GM19468 (cell line): ENCODE data around the gene SH3RF3.

ENCODE experiments used
- ATAC-seq: cut with Tn5 transposase; IDR thresholded peaks from one replicate; pipeline ENCODE4 v1.9.1; 2021; ENCODE audit warnings: mild to moderate bottlenecking, moderate library complexity, moderate number of reproducible peaks; ENCODE audit not compliant: unreplicated experiment; ENCODE audit errors: extremely low read depth

The SH3RF3 gene

DNA sequence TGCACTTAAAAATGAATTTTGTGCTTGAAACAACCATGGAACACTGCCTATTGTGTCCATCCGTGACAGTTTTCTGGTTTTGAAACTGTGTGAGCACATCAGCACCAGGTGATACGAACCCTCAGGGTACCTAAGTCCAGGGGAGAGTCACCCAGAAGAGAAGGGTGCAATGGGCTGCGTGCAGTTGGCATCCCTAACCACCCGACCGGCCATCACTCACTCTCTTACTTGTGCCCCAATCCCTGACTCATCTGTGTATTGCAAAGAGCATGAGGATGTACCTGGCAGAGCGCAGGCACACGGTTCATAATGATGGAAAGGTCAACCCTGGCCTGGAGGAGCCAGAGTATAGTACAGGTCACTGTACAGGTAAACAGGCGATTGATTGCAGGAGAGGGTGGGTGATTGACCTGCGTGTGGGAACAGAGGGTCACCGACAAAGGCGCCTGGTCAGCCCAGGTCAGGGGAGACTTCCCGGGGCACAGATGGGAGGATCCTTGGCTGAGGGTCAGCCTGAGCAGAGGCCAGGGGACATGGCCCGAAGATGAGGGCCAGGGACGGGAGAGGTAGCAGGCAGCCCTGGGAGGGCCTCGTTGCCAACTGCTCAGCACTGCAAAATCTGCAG is 324.5 kb downstream of the SH3RF3 start:
- ATAC-seq: no peak

DNA sequence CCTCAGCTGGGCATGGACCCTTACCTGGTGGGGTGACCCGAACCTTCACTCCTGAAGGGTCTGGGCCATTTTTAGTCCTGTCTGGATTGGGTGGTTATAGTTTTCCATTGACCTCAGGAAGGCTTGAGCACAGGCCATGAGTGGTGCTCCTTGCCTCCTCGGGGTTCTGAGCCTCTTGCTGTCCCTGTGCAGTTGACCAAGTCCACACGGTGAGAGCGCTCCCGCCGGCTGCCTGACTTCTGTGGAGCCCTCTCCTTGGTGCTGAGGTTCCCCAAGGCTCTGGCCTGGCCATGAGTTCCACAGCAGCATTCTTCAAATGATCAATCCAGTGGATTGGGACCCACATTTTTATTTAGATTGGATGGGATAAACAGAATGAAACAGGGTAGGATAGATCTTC is 325.3 kb downstream of the SH3RF3 start:
- no peak for ATAC-seq

DNA sequence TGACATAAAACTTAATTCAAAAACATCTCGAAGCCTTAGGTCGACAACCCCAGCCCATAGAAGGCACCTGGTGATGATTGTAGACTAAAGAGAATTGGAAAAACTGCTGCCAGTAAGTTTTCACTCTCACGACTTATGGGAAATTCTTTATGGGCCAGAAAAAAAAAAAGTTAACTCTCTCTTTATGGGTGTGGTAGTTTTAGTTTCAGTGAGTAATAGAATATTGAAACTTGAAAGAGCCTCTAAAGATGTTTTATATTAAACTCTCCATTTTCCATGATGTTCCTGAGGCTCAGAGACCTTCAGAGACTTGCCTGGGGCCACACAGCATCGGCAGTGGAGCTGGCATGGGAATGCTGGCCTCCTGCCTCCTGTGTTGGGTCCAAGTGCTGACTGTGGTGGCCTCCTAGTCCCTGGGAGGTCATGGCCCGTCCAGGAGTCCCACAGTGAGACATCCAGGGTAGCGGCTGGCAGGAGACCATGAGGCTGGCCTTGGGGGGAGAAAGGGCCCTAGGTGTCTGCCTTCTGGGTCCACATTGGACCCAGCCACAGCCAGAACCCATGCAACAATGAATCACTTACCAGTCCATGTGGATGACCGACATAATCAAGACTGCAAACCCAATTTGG is 325.9 kb downstream of the SH3RF3 start:
- ATAC-seq: no peak

DNA sequence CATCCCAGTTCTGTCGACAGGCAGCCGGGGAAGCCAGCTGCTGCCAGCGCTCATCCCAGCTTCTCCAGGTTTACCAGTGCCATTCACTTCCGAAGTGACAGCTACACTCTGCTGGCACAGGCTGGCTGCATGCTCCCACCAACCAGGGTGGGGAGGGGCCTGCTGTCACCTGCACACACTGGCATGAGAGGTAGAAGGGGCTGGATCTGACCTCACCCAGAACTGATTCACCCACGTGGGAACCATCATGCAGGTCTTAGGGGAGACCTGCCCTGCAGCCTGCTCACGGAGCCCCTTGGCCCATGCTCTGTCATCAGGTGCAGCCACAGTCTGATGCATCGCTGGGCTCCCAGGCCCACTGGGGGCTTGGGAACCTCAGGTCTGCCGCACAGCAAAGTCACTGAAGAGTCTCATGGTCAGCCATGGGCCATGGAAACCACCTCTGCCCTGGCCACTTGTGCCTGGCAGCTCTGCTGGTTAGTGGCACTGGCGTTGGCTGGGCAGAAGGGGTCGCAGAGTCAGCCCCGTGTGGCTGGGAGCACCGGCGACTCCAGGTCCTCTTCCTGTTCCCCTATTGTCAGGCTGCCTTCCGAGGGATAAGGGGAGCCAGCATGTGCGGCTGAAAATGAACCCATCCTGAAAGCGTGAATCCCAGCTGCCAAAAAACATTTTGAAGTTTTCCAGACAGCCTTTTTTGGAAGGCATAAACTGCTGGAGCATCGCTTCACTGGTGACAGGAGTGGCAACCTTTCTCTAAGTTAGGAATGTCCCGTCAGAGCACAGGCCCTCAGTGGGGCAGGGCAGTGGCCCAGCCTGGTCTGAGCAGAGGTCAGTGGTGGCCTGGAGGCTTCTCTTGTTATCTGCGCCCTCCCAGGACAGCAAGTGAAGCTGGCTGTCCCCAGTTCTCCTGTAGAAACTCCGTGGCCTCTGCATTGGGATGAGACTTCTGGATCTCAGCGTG is 327.0 kb downstream of the SH3RF3 start:
- ATAC-seq: no peak

DNA sequence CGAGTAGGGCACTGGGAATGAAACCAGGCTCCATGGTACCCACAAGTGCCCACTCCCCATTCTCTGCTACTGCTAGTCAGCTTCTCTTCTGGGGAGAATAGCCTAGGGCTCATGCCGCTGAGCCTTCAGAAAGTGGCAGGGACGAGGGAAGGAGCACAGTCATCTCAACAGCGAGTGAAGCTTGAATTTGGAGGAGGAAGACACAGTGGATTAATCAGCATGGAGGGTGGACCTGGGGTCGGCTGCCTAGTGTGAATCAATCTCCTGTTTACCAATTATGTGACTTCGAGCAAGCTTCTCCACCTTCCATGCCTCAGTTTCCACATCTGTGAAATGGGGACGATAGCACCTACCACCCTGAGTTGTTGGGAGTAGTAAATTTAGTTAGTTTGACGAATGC is 327.8 kb downstream of the SH3RF3 start:
- ATAC-seq: no peak

DNA sequence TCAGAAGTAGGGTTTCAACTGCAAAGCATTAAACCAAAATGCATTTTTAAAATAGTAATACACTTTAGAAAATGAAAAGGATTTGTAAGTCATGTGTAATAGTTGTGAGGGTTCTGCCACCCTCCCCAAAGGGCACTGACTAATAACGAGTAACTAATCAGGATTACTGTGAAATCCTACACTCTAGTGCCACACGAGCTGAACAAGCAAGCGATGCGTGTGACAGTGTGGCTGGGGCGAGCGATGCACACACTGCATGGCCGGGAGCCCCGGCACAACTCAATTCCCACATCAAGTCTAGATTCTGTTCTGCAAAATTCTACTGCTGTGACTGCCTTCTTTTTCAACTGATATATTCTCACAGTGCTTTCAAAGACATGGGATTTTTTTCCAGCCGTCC is 328.4 kb downstream of the SH3RF3 start:
- ATAC-seq: no peak

DNA sequence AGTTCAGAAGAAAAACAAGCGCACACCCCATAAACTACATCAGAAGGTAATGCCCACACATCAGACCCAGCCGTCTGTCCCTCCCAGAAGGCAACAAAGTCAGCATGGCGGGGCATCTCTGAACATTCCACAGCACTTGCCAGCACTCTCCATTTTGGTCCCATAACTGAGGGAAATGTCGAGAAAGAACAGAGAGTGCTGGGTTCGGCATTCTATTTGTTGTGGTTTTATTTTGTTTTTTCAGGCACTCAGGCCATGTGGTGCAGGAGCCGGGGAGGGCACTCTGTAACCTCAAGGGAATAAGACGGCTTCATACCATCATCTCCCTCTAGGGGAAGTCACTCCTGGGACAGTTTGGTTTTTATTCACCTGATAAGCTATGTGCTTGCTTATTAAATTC is 328.8 kb downstream of the SH3RF3 start:
- no peak for ATAC-seq

DNA sequence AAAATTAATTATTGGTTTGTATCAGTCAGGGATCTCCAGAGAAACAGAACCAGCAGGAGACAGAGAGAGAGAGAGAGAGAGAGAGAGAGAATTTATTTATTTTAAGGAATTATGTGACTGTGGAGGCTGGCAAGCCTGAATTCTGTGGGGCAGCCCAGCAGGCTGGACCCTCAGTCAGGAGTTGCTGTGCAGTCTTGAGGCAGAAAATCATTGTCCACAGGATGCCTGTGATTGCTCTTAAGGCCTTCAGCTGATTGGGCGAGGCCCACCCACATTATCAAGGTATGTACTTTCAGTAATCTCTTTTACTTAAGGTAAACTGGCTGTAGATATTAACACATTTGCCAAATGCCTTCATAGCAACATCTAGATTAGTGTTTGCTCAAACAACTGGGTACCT is 329.5 kb downstream of the SH3RF3 start:
- ATAC-seq: no peak

DNA sequence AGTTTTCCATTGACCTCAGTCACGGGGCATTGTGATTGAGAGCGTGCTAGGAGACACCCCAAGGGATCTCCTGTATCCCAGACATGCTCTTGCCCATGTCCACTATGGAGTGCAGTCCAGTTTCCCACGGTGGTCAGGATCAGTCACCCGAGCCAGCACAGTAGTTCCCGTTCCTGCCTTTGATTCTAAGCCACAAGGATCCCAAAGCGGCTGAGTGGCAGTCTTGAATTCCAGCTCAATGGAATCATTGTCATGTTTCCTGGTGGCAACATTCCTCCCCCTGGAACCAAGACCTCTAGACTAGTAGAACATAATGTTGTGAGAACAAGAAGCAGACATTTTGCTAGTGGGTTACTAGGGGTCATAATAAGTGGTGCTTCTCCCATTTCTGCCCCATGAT is 330.5 kb downstream of the SH3RF3 start:
- no peak for ATAC-seq

DNA sequence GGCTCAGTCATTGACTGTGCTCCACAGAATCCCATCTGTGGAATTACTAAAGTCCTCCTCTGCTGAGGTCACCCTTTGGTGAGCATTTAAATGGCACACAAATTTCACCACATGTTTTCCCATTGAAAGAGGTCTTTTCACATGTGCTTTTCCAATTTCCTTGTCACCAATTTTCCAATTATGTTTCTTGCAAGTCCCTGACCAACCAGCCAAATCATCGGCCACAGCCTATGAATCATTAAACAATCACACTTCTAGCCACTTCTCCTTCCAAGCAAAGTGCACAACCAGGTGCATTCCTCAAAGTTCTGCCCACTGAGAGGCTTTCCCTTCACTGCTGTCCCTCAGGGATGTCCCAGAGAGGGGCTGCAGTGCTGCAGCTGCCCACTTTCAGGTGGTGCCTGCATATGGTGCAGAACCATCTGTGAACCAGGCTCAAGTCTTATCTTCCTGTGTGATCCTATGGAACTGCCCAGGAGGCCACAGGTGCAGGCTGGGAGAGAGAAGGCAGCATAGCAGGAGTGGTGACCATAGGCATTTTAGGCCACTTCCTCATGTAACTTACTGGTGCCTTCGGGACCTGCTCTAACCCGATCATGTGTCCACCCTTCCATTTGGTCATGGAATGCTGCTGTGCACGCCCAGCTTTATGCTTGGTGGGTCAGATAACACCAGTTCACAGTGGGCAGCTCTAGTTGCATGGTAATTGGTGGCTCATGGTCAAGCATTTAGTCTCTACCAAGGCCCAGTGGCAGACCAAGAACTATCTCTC is 331.7 kb downstream of the SH3RF3 start:
- ATAC-seq: no peak

DNA sequence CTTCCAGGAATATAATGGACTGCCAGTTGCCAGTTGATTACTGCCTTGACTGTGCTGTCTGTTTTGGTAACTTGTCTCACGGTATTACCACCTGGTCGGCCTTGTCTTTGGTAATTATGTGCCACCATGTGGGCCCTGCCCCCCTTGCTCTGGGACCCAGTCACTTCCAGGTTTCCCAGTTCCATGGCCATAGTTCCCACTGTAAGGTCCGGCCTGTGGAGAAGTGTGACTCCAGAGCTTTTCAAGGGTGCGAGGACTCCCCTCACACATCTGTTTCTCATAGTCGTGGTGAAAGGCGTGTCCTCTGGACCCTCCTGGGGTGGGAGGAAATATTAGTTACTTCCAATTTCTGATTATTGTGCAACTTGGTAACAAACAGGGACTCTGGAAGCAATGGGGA is 334.2 kb downstream of the SH3RF3 start:
- no peak for ATAC-seq

DNA sequence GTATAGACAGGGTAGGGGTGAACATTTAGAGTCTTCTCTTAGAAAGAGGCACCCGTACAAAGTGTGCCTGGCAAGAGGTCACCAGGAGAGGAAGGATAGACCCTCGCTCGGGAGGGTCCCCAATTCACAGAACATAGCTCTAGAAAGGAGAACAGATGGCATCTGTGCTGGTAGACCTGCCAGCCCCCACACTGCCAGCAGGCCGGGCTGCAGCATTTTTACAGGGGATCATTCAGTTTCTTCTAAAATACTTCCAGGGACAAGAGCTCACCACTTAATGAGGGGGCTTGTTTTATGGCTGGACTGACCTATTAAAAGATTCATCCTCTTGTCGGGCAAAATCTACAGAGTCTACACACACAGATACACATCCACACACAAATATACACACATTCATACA is 334.9 kb downstream of the SH3RF3 start:
- no peak for ATAC-seq

DNA sequence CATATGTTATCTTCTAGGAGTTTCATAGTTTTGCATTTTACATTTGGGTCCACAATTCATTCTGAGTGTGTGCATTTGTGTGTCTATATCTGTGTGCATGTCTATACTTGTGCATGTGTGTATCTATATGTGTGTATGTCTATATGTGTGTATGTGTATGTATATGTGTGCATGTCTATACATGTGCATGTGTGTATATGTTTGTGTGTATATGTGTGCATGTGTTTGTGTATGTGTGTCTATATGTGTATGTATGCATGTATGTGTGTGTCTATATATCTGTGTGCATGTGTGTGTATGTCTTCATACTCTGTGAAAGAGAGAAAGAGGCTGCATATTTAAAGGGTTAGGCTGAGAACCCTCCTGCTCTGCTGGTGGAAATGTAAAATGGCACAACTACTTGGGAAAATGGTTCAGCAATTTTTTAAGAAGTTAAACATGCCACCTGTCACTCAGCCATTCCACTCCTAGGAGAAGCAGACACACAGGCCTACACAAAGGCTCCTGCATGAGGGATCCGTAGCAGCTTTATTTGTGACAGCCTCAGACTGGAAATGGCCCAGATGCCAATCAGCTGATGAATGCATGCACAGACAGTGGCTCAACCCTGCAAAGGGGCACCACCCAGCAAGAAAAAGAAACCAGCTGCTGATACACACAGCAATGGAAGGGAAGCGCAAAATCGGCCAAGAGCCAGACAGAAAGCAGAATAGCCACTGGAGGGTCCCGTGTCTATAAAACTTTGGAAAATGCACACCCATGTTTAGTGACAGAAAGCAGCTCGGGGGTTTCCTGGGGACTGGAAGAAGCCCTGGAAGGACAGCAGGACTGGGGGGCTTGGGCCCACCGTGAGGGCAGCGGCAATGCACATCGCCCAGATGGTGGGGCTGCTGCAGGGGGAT is 337.9 kb downstream of the SH3RF3 start:
- no peak for ATAC-seq

DNA sequence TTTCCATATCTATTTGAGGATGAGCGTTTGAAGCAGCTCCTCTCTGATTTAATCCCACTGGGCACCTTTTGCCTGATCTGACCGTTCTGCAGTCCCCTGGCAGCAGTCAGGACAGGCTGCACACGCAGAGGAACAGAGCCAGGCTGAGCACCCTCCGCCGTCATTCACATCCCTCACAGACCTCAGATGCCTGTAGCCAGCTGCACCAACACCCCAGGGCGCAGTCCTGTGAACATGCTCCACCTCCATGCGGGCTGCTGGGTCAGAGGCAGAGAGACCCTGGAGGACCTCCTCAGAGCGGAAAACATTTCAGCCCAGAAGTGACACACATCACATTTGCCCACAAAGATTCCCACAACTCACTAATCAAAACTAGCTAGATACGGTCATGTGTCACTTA is 338.7 kb downstream of the SH3RF3 start:
- ATAC-seq: no peak

DNA sequence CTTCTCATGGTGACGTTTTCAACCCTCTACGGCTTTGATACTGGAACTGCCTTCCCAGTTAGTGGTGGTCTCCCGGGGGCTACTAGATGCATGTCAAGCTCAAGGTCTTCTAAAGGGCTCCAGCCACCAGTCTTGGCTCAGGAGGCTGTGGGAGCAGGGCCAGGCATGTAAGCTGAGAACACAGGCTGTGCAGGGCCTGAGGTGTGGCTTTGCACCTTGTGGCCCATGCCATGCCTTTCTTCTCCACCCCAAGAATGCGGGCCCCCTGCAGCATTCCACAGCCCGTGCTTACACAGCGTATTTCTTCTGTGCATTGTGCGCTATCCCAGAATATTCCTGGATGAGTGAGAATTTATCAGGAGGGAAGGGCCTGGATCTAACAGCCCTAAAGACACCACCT is 339.9 kb downstream of the SH3RF3 start:
- no peak for ATAC-seq

DNA sequence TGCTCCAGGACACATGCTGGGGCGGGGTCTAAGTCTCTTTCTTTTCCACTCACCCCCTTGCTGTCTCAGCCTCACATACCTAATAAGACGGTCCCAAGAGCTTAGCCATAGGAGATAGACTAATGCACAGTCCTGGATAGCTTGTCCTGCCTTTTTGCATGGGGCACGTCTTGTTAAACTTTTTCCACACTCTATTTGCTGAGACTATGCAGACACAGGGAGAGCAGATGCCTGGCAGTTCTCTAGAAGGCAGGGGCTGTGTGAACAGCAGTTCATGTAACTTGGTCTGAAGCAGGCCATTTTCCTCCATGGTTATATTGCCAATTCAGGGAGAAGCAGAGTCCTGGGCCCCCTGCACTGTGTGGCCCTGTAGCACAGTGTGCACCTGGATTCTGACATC is 342.7 kb downstream of the SH3RF3 start:
- no peak for ATAC-seq

DNA sequence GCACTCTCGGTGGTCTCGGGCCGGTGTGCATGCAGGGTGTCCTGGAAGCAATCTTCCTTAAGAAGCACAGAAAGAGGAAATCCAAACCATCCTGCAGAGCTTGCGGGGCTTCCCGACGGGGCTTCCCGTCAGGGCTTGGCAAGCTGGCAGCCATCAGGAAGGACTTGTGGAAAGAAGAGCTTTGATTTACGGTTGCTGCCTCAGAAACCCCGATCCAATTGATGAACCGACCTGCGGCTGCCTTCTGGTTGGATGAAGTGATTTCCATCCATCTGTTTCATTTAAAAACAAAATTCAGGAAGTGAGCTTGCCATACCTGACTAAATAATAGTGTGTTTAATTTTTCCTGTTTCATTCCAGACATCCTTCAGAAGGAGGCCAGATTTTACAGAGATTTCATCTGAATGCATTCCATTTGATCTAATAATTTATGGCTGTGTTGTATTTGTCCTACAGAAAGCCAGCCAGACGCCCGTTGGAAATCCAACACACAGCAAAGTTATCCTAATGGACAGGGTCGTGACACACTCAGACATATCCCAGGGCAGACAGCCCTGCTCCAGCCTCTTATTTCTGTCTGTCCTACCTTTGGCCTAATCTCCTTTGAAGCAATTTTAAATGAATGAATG is 343.4 kb downstream of the SH3RF3 start:
- no peak for ATAC-seq

DNA sequence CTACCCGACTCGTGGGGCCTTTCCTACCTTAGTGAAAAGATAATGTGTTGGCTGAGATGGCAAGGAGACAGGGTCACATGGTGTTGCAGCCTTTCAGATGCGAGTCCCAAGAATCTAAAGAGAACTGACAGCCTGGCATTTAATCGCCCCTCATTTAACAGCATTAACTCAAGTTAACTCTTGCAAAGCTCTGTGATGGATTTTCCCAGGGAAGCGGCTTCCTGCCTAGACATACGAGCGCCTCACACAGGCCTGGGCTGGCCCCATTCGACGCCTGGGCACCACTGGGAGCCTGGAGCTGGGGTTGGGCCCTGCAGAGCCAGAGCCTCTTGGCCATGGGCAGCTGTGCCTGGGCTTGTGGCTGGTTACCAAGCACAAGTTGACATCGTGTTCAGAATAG is 344.0 kb downstream of the SH3RF3 start:
- ATAC-seq: no peak
